DOHH2 (cell line): ENCODE results near the gene LSP1.
A peak's percentile ranks its signal among the peaks of the same experiment; 100 is the strongest.
"Not testable (repeated sequence)": the region's sequence is repeated elsewhere in the genome, so short reads cannot be mapped to it uniquely, and the experiment has no call there.

Experiments
- H3F3A ChIP-seq: fragments of 200-600 bp; sonication (generic), shearing (Covaris generic); 2 replicates; pipeline ENCODE4 v1.6.0; 2016; ENCODE audit warnings: antibody characterized with exemption, mild to moderate bottlenecking; ENCODE audit not compliant: control insufficient read depth, insufficient read depth
- H3K27ac ChIP-seq: fragments of 200-600 bp; sonication (generic); 2 replicates; pipeline ENCODE4 v1.5.1; 2014; ENCODE audit warnings: low read depth, mild to moderate bottlenecking, low read length, moderate library complexity
- H3K27me3 ChIP-seq: fragments of 200-600 bp; sonication (generic); 2 replicates; pipeline ENCODE4 v1.6.1; 2014; ENCODE audit warnings: mild to moderate bottlenecking, low read length, mixed read lengths; ENCODE audit not compliant: control insufficient read depth
- H3K36me3 ChIP-seq: fragments of 200-600 bp; sonication (generic); 2 replicates; pipeline ENCODE4 v1.6.1; 2014; ENCODE audit warnings: mild to moderate bottlenecking, low read length, moderate library complexity, mixed read lengths; ENCODE audit not compliant: control insufficient read depth
- H3K4me1 ChIP-seq: fragments of 200-600 bp; sonication (generic); 2 replicates; pipeline ENCODE4 v1.6.1; 2014; ENCODE audit warnings: mild to moderate bottlenecking, low read length, mixed read lengths; ENCODE audit not compliant: control insufficient read depth
- H3K4me2 ChIP-seq: fragments of 200-600 bp; sonication (generic); 2 replicates; pipeline ENCODE4 v1.6.0; 2014; ENCODE audit warnings: mild to moderate bottlenecking, low read length, moderate library complexity
- H3K4me3 ChIP-seq: fragments of 200-600 bp; sonication (generic); 2 replicates; pipeline ENCODE4 v1.5.1; 2014; ENCODE audit warnings: mild to moderate bottlenecking, low read length, mixed read lengths
- H3K79me2 ChIP-seq: fragments of 200-600 bp; sonication (generic); 2 replicates; pipeline ENCODE4 v1.6.1; 2014; ENCODE audit warnings: mild to moderate bottlenecking, low read length, mixed read lengths; ENCODE audit not compliant: control insufficient read depth
- H3K9me2 ChIP-seq: fragments of 200-600 bp; sonication (generic); replicated peaks from 2 replicates; pipeline ENCODE4 v1.6.1; 2014; ENCODE audit warnings: mild to moderate bottlenecking, low read length, mixed read lengths; ENCODE audit not compliant: control insufficient read depth
- H3K9me3 ChIP-seq: fragments of 200-600 bp; sonication (generic); 2 replicates; pipeline ENCODE4 v1.6.1; 2014; ENCODE audit warnings: antibody characterized with exemption, low read length, mixed read lengths; ENCODE audit not compliant: control insufficient read depth, insufficient read depth
- H4K20me1 ChIP-seq: fragments of 200-600 bp; sonication (generic); 2 replicates; pipeline ENCODE4 v1.6.0; 2014; ENCODE audit warnings: low read depth, mild to moderate bottlenecking, antibody characterized with exemption, low read length, moderate library complexity; ENCODE audit not compliant: control insufficient read depth, insufficient read depth
- CTCF ChIP-seq: fragments of 200-600 bp; sonication (generic); IDR thresholded peaks from one replicate; pipeline ENCODE4 v1.5.1; 2014; ENCODE audit warnings: antibody characterized with exemption, mild to moderate bottlenecking, low read depth, low read length; ENCODE audit not compliant: poor library complexity, severe bottlenecking
- EZH2phosphoT487 ChIP-seq: fragments of 200-600 bp; sonication (generic); IDR thresholded peaks from 2 replicates; pipeline ENCODE4 v1.6.1; 2017; ENCODE audit warnings: borderline replicate concordance, mild to moderate bottlenecking, antibody characterized with exemption, low read length, moderate library complexity, mixed read lengths

The LSP1 gene

DNA sequence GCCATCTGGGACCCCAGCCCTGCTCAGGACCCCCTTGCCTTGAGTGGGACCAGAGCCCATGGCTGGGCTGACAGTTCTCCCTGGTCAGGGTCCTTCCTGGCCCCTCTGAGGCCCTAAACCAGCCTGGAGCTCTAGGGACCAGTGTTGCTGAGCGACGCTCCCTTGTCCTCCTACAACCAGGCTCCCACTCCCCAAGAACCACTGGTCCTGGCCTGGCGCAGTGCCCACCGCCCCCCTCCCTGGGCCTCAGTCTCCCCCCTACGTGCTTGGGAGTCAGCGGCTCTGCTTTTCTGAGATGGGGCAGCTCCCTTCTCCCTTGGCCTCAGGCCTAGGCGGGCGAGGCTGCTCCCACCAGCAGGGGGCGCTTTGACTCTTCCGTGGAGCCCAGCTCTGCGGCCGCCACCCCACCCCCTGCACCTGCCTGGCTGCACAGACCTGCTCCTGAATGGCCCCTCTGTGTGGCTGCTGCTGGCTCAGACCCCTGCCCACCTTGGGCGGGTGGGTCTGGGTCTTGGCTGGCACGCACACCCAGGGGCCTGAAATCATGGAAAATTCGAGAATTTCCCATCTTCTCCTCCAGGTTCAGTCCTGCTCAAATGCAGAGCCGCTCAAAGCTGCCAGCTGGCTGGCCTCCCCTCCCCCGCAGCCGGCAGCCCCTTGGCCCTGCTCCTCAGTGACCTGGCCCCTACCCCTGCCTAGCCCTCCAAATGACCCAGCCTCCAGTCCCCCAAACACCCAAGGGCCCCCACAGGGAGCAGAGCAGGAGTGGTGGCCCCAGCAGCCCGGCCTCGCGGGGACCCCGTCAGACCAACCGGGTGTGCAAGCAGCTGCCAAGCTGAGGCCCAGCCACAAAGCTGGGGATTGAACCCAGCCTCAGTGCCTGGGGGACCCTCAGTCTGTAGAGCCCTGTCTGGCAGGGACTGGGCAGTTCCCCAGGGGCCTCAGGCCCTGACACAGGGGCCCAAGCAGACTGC lies 29.7 kb downstream of the LSP1 start:
- no peaks in the 10 kb centered on the region for H3F3A ChIP-seq
- H3K4me3 ChIP-seq: no peak overlapping the region
- H3K4me1 ChIP-seq: peaks cover 21% of the 10 kb centered on the region
- no peaks in the 10 kb centered on the region for H3K9me2 ChIP-seq
- peaks cover 3% of the 10 kb centered on the region; the same call in 1 of the 2 replicates for H4K20me1 ChIP-seq
- H3K4me2 ChIP-seq: 0 out of 2 replicates have a peak overlapping the region, but pooled peaks have one; percentile 20
- TF ChIP-seq EZH2phosphoT487 (no peak), CTCF (peak; percentile 91)
- H3K36me3 ChIP-seq: peaks cover 45% of the 10 kb centered on the region
- H3K9me3 ChIP-seq: no peaks in the 10 kb centered on the region
- H3K27me3 ChIP-seq: no peaks in the 10 kb centered on the region
- H3K27ac ChIP-seq: no peak overlapping the region
- H3K79me2 ChIP-seq: no peaks in the 10 kb centered on the region

- H3K4me2 ChIP-seq: no peak overlapping the region
- H3K9me2 ChIP-seq: no peaks in the 10 kb centered on the region
Observed at GRCh38 chr11:1883346-1884302, 30.7 kb downstream of the LSP1 start.

GRCh38 chr11:1884303-1884700 lies 31.4 kb downstream of the LSP1 start:
- Histone ChIP-seq H3K4me2 (no peak overlapping the region), H3K9me2 (no peaks in the 10 kb centered on the region), H4K20me1 (peaks cover 3% of the 10 kb centered on the region; the same call in 1 of the 2 replicates), H3K4me1 (peaks cover 21% of the 10 kb centered on the region), H3K27ac (no peak overlapping the region), H3K9me3 (no peaks in the 10 kb centered on the region), H3K27me3 (no peaks in the 10 kb centered on the region), H3K4me3 (no peak overlapping the region), H3F3A (no peaks in the 10 kb centered on the region), H3K79me2 (no peaks in the 10 kb centered on the region), H3K36me3 (peaks cover 55% of the 10 kb centered on the region)
- TF ChIP-seq EZH2phosphoT487 (no peak), CTCF (no peak)

More at GRCh38 chr11:1883346-1884302, 30.7 kb downstream of the LSP1 start:
- H3F3A ChIP-seq: no peaks in the 10 kb centered on the region
- peaks cover 21% of the 10 kb centered on the region for H3K4me1 ChIP-seq
- peaks cover 55% of the 10 kb centered on the region for H3K36me3 ChIP-seq
- TF ChIP-seq CTCF (no peak), EZH2phosphoT487 (no peak)
- no peak overlapping the region for H3K4me3 ChIP-seq
- H3K27me3 ChIP-seq: no peaks in the 10 kb centered on the region
- no peak overlapping the region for H3K27ac ChIP-seq
- H3K79me2 ChIP-seq: no peaks in the 10 kb centered on the region
- peaks cover 3% of the 10 kb centered on the region; the same call in 1 of the 2 replicates for H4K20me1 ChIP-seq
- H3K9me3 ChIP-seq: no peaks in the 10 kb centered on the region

- H4K20me1 ChIP-seq, H3K4me3 ChIP-seq, H3K79me2 ChIP-seq, H3K4me2 ChIP-seq, H3K4me1 ChIP-seq, H3F3A ChIP-seq, H3K9me2 ChIP-seq, H3K27ac ChIP-seq, H3K27me3 ChIP-seq, H3K9me3 ChIP-seq: not testable (repeated sequence)
- H3K36me3 ChIP-seq: peaks cover 55% of the 10 kb centered on the region
Observed at GRCh38 chr11:1886551-1886950, 33.7 kb downstream of the LSP1 start.
